UCSD-AML1 (cell line): ENCODE measurements around the gene EPC1.
"Not testable (repeated sequence)": the region's sequence is repeated elsewhere in the genome, so short reads cannot be mapped to it uniquely, and the experiment has no call there.

Experiments
- DNase-seq: peaks from one replicate; lab custom pipeline; 2025; ENCODE audit not compliant: unreplicated experiment; lab: John Stamatoyannopoulos, UW

Gene EPC1

GRCh38 chr10:32295027-32295426 lies 51.9 kb downstream of the EPC1 start:
- DNase-seq = no peak

DNA sequence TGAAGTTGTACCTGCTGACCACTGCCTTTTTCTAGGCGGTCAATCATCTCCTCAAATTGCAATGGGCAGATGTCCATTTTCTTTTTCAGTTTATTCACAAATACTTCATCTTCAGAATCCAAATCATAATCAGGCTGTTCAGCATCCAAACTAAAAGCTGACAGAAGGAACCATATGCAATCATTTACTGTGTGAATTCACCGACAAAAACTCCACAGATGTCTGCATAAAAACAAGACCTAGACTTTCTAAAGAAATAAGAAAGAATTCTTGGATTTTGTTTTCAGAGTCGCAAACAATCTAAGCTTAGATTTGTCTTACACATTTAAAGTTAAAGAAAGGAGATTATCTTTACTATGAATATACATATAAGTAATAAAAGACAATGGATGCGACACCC lies 53.4 kb downstream of the EPC1 start:
- DNase-seq = no peak

DNA sequence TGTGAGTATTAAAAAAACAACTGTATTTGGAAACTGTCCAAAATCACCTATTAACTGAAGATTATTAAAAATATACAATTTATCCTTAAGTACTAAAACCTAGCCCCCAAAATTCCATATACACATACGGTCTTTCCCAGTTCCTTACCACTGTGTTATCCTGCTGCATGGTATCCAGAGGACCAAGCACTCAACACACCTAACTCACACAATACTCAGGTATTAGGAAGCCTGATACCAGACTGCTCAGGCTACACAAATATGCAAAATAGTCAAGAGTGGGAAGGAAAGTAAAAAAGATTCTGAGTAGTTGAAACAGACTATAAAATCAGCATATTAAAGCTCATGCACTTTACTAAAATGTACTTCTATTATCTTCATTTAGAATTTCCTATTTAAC lies 67.2 kb downstream of the EPC1 start:
- no peak for DNase-seq

DNA sequence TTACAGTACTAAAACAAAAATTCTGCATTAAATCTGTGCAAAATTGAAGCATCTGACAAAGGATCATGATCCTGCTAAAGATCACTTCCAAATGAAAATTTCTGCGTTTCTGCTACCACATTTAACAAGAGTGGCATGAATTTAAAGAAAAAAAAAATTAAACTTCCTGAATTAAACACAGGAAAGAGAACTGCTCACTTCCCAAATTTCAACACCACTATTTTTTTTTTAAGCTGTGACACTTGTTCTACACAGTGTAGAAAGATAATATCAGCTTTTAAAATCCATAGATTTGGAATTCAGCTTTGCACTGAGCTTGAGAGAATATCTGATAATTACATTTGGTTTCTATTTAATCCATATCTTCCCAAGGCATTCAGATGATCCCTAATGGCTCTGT lies 73.6 kb downstream of the EPC1 start:
- DNase-seq = no peak

GRCh38 chr10:32271617-32272016 lies 75.3 kb downstream of the EPC1 start:
- DNase-seq = no peak

- DNase-seq = no peak
Observed at GRCh38 chr10:32269343-32270100, 77.4 kb downstream of the EPC1 start.

GRCh38 chr10:32268788-32269187 lies 78.2 kb downstream of the EPC1 start:
- no peak for DNase-seq

DNA sequence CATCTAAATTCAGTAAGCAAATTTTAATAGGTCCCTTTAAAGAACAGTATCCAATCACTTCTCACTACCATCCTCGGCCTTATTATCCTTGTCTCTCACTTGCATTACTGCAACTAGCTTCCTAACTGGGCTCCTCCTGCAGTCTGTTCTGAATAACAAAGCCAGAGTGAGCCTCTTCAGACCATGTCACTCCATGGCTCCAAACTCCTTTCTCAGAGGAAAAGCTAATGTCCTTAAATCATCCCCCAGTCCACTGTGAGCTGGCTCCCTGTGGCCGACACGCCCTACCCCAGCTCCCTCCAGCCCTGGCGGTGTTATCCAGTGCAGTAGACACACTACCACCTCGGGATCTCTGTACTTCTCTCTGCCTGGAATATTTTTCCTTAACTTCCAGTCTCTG lies 80.0 kb downstream of the EPC1 start:
- no peak for DNase-seq

GRCh38 chr10:32266566-32266965 lies 80.4 kb downstream of the EPC1 start:
- no peak for DNase-seq

GRCh38 chr10:32265756-32266155 lies 81.2 kb downstream of the EPC1 start:
- DNase-seq = no peak

DNA sequence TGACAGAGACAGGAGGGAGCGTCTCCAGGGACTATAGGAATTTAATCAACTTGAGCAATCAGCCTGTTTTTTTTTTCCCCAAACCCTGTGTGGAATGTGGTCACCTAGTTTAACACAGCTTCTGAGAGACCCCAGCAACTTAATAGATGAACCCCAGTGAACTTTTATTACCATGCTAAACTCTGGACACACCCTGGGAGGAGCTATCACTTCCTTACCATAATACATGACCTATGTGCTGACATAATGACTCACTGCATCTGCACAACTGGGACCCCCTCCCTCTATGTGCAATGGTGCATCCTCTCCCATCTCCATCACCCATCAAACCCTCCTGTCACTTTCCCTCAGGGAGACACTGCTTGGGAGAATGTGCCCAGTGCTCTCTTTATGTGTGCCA lies 83.7 kb downstream of the EPC1 start:
- no peak for DNase-seq

DNA sequence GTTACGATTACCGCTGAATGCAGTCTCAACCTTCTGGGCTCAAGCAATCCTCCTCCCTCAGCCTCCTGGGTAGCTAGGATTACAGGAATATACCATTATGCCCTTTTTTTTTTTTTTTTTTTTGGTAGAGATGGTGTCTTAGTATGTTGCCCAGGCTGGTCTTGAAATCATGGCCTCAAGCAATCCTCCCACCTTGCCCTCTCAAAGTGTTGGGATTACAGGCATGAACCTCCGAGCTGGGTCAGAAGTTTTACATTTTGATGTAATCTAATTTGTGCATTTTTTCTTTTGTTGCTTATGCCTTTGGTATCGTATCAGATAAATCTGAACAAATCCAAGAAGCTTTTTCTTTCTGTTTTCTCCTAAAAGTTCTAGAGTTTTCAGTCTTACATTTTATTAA lies 87.4 kb downstream of the EPC1 start:
- no peak for DNase-seq

- peak; percentile 66 for DNase-seq
Observed at GRCh38 chr10:32256613-32257437, 90.1 kb downstream of the EPC1 start.

GRCh38 chr10:32253821-32254220 lies 93.1 kb downstream of the EPC1 start:
- peak; percentile 23 for DNase-seq

DNA sequence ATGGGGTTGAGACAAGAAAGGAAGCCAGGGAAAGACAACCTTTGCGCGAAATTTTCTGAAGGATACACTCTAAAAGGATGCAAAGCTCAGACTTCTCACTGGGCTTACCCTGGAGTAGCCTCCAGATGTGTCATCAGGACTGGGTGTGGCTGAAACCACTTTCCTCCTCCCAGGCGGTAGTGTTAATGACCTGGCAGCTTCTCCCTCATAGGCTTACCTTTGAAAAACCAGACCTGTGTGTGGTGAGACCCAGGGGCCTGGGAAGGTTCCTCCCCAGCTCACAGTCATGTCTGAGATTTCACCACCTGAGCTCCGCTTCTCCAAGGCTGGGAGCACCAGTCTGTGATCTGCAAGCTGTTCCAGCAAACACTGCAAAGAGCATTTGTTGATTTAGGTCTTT lies 93.7 kb downstream of the EPC1 start:
- DNase-seq = no peak

GRCh38 chr10:32250489-32250888 lies 96.5 kb downstream of the EPC1 start:
- DNase-seq = not testable (repeated sequence)

DNA sequence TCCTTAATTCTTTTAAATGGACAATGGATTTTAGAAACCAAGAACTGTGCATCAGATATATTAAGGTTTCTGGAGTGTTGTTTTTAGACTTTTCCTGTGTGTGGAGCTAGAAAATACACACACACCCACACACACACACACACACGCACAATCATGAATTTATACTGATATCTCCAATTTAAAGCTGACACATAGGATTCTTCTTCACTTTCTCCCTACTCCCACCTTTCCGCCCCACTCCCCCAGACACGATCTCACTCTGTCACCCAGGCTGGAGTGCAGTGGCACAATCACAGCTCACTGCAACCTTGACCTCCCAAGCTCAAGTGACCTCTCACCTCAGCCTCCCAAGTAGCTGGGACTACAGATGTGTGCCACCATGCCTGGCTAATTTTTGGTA lies 100.3 kb downstream of the EPC1 start:
- DNase-seq = no peak

DNA sequence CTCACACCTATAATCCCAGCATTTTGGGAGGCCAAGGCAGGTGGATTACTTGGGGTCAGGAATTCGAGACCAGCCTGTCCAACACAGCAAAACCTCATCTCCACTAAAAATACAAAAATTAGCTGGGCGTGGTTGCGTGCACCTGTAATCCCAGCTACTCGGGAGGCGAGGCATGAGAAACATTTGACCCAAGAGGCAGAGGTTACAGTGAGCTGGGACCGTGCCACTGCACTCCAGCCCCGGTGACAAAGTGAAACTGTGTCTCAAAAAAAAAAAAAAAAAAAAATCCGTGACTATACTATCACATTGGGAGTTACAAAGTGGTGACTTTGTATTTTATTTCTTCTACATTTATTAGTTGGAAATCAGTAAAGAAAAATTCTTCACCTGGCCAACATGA lies 101.2 kb downstream of the EPC1 start:
- DNase-seq = no peak

- DNase-seq = no peak
Observed at GRCh38 chr10:32244421-32245207, 102.3 kb downstream of the EPC1 start.

DNA sequence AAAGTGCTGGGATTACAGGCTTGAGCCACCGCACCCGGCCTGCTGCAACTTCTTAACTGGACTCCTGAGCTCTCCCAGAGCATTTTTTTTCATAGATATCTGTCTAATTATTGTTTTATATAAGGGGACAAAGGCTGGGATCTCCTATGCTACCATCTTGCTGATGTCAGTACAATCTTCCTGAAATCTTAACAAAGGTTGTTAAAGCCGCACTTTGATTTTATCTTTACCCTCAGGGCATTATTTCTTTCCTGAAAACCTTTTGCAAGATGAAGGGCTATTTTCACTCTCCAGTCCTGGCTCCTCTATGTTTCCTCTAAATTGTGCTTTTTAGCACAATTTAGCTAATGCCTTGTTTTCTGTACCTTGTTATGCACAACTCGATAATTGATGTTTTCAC lies 102.9 kb downstream of the EPC1 start:
- no peak for DNase-seq

- DNase-seq = no peak
Observed at GRCh38 chr10:32241946-32242345, 105.0 kb downstream of the EPC1 start.

- no peak for DNase-seq
Observed at GRCh38 chr10:32240471-32240870, 106.5 kb downstream of the EPC1 start.
